ENCODE results near the gene TMEM255A. TPM values are rescaled to one million over a fixed set of nuclear protein-coding genes. Genes with fewer than 3 reads are reported as not detected.

Gene TMEM255A
- total and polyA plus RNA-seq, 2 of the 13 experiments (the other 11 are each of a cell fraction or from before 2014, with no cell fraction given), result 0.13 to 0.40 TPM

GRCh38 chrX:120350450-120351138, 39.3 kb upstream of the TMEM255A start:
- no peak for FAIRE-seq
- in situ Hi-C loops (cut with HindIII; ENCODE audit: extremely low pct_ligation_motif_present, low pct_unique_long_range_greater_than_20kb), result no loop called here

More at GRCh38 chrX:120350450-120351138, 39.3 kb upstream of the TMEM255A start:
- H3K36me3 ChIP-seq (replicated peaks in 1 of 2; ENCODE audit: control insufficient read depth in 1 of 2, insufficient read depth in 2 of 2, low read length in 2 of 2), result no peaks in the 10 kb centered on the region
- intact Hi-C loops (cut with micrococcal nuclease; ENCODE audit: unreplicated experiment), result no loop called here
- no peak overlapping the region for H3K9ac ChIP-seq (ENCODE audit: insufficient read depth, low read depth, low read length)
- no peak for TF ChIP-seq GATAD1 (CRISPR knock-in tag; IDR thresholded peaks at IDR 0.05)
- TF ChIP-seq HMGXB3 (CRISPR knock-in tag; IDR thresholded peaks at IDR 0.05; ENCODE audit: borderline replicate concordance), result no peak
- no peak for TF ChIP-seq HINFP (CRISPR knock-in tag; IDR thresholded peaks at IDR 0.05; ENCODE audit: low read depth)
- TF ChIP-seq CSRNP1 (CRISPR knock-in tag; IDR thresholded peaks at IDR 0.05), result no peak
- no peak for TF ChIP-seq ZNF562 (CRISPR knock-in tag; IDR thresholded peaks at IDR 0.05; ENCODE audit: borderline replicate concordance)
- no peak for TF ChIP-seq ZNF574 (CRISPR knock-in tag; IDR thresholded peaks at IDR 0.05)
- TF ChIP-seq ZNF674 (CRISPR knock-in tag; IDR thresholded peaks at IDR 0.05; ENCODE audit: low read depth), result no peak
- TF ChIP-seq SRSF9 (IDR thresholded peaks at IDR 0.05; ENCODE audit: borderline replicate concordance, insufficient read depth, low read depth, low read length, poor library complexity, severe bottlenecking), result no peak
- no peaks in the 10 kb centered on the region for H4K20me1 ChIP-seq (ENCODE audit: insufficient read depth, low read length)
- H2AFZ ChIP-seq (ENCODE audit: low read length), result no peak overlapping the region
- no peak overlapping the region for H3K4me3 ChIP-seq (replicated peaks in 1 of 3; ENCODE audit: insufficient read depth in 1 of 3, low read depth in 2 of 3, low read length in 3 of 3)
- H3K27ac ChIP-seq (ENCODE audit: extremely low read length, insufficient read depth, low read length), result no peak overlapping the region
- no peaks in the 10 kb centered on the region for H3K79me2 ChIP-seq (ENCODE audit: insufficient read depth, low read length)
- no peak for DNase-seq (ENCODE audit: low spot score)
- ATAC-seq, result no peak
- no peaks in the 10 kb centered on the region for H3K4me1 ChIP-seq (ENCODE audit: insufficient read depth, low read length)
- CTCF ChIA-PET (ENCODE audit: low intra/inter-chr PET ratio, low total read pairs), result no interaction called here
- H3K4me2 ChIP-seq (ENCODE audit: low read depth, low read length), result no peak overlapping the region
- BruUV-seq (replicated peaks), result no TSS peak
- no peaks in the 10 kb centered on the region for H3K27me3 ChIP-seq (ENCODE audit: control insufficient read depth in 1 of 2, insufficient read depth in 2 of 2, low read length in 2 of 2)
- POLR2A ChIA-PET, result no interaction called here
- no peaks in the 10 kb centered on the region for H3K9me3 ChIP-seq (ENCODE audit: low read length)
- 8% methylated on average over 4 of the region's 4 CpGs for WGBS (ENCODE audit: low lambda C conversion rate)
